TTC549 (cell line): ENCODE results near the gene KCNJ5.

Source experiments
- FAIRE-seq: peaks from 2 replicates; lab custom pipeline; 2012; peaks lifted over from hg19 to GRCh38; lab: Jason Lieb, UNC

Gene KCNJ5

DNA sequence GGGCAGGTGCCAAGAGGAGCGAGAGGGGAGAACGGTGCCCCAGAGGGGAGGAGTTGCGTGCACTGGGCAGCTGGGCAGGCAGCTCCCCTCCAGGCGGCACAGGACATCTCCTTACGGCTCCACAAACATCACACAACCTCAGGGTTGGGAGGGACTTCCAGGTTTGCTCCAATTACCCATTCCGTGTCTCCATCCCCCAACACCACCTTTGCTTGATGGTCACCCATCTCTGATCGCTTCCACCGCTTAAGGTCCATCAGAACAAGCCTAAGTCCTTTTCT lies 66.0 kb downstream of the KCNJ5 start:
- FAIRE-seq, result no peak

DNA sequence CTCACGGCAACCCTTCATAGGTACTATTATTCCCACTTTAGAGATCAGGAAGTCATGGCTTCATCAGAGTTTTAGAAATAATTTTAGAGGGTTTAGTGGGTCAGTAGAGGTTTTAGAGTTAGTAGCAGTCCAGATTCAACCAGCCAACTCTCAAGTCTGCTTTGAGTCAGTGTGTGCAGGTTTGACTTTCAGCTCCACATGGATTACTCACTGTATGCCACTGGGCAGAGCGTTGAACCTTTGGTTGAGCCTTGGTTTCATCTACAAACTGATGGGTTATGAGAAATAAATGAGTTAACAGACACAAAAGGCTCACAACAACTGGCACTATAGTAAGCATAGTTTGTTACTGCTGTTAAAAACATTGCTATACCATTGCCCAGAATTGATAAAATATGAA lies 70.5 kb downstream of the KCNJ5 start:
- no peak for FAIRE-seq

DNA sequence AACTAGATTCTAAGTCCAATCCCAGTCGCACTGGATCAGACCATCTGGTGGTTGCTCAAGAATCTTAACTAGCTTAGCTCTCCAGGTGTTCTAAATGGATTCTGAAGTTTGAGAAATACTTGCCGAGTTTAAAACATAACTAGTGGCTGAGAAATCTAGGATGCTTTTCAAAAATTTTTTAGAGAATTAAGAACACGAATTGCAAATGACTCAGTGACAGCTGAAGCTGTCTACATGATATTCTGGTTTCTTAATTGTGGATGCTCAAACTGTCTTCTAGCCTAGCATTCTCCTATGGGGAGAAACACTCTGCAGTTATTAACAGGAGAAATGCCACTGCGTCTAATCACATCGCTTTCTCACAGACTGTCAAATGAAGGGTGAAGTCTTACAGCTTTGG lies 71.7 kb downstream of the KCNJ5 start:
- FAIRE-seq, result no peak

DNA sequence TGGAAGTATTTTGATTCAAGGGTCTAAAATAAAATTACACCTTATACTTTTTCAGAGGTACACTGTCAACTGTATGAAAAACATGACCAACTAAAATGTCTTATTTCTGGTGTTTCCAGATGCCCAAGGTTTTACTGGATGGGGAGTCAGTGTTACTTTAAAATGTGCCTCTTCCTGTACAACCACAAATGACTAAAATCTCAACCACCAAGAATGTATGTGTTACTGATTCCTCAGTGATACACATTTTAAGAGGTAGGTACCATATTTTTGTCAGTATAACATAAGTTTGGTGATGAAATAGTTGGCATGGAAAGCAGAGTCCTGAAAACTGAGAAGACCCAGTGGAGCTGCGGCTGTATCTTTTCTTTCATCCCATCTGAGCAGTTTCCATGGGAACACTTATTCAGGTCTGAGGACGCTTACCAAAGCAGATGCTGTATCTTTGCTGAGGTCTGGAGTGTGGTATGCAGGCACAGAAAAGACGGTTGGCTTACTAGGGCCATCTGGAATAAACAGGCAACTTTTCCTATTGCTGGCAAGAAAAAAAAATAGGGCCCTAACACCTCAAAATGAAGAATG lies 72.7 kb downstream of the KCNJ5 start:
- FAIRE-seq, result no peak

DNA sequence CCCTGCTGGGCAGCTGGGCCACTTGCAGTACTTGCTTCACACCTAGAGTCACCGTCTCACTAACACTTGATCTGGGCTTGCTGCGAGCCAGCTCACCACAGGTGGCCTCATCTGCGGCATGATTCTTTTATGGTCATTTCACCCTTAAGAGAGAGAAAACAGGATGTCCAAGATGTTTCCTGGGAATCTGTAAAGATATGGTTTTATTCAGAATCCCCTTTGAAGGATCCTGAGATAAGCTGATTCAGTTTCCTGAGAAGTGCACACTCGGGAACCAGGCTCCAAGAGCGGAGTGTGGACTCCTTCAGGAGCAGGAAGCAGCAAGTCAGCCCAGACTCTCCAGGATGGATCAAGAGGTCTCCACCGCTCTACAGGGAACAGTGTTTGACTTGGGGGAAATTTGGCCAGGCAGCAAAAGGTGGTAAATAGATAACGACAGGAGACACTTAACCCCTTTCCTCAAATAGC lies 73.3 kb downstream of the KCNJ5 start:
- no peak for FAIRE-seq

DNA sequence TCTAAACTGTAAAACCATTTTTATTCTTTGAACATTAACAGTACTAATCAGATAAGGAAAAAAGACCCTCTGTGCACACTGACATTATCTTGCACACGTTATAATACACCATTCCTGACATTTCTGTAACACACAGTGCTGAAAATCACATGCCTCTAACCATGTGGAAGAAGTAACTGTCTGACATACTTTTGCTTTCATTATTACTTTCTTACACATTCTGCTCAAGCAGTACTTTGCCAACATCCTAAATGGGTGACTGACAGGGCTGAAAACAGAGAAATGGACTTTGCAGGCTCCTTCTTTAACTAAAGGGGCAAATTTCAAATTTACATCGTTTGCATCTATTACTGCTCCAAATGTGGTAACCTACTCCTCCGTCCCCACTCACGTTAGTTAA lies 74.3 kb downstream of the KCNJ5 start:
- no peak for FAIRE-seq

DNA sequence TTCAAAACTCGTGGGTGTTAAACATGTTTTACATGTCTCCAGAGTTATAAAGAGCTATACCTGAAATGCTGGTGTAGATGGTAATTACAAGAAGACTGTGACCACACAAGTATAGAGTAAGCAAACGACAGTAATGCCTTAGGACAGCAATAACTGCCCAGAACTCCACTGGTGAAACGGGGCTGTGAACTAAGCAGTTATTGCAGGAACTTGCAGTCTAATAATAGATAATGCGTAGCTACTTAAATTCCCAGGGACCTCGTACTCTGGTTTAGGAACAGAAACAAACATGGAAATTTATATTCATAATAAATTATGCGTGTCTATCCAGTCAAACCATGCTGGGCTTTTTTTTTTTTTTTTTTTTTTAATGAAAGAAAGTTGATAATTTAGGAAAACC lies 76.4 kb downstream of the KCNJ5 start:
- FAIRE-seq, result no peak

DNA sequence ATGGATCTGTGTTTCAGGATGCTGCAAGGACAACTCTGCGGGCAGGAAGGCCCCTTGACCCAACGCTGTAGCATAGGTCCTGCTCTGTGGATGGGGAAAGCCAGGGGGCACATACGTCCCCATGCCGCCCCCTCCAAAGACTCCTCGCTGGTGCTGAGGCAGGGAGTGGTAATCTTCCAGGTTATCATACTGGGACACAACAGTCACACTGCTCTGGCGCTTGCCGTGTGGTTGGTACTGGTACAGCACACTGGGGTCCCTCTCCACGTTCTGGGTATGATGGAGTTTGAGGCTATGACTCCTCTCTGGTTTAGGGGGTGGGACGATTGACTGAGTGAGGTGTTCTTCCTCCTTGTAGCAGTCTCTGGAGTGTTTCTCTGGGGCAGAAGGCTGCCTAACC lies 77.8 kb downstream of the KCNJ5 start:
- no peak for FAIRE-seq
